ENCODE measurements around the gene ATP9A. TPM values are rescaled to one million over a fixed set of nuclear protein-coding genes. Genes with fewer than 3 reads are reported as not detected.
A peak's percentile ranks its signal among the peaks of the same experiment; 100 is the strongest.
"Not testable (repeated sequence)": the region's sequence is repeated elsewhere in the genome, so short reads cannot be mapped to it uniquely, and the experiment has no call there.

The ATP9A gene
- total RNA-seq, 6 experiments from 2014 or later = 21.4 to 34.0 (median 22.8) TPM

GRCh38 chr20:51665543-51666118, 102.6 kb downstream of the ATP9A start:
- no peak for DNase-seq
- H3K27ac Mint-ChIP-seq = no peak overlapping the region
- peaks cover 29% of the 10 kb centered on the region for H3K36me3 Mint-ChIP-seq (ENCODE audit: low read depth)
- TF ChIP-seq CTCF (IDR thresholded peaks at IDR 0.05) = no peak
- no peaks in the 10 kb centered on the region for H3K9me3 Mint-ChIP-seq
- H3K4me3 Mint-ChIP-seq = no peak overlapping the region
- peaks cover 17% of the 10 kb centered on the region for H3K4me1 Mint-ChIP-seq (ENCODE audit: low read depth)
- H3K27me3 Mint-ChIP-seq (ENCODE audit: insufficient read depth) = no peaks in the 10 kb centered on the region; the same call in 1 of the 2 replicates

GRCh38 chr20:51661609-51662178, 106.5 kb downstream of the ATP9A start:
- DNase-seq = peak; percentile 74
- peaks cover 5% of the 10 kb centered on the region; the same call in 1 of the 2 replicates for H3K36me3 Mint-ChIP-seq (ENCODE audit: low read depth)
- H3K4me1 Mint-ChIP-seq (ENCODE audit: low read depth) = peaks cover 37% of the 10 kb centered on the region
- H3K9me3 Mint-ChIP-seq = no peaks in the 10 kb centered on the region
- H3K27me3 Mint-ChIP-seq (ENCODE audit: insufficient read depth) = no peaks in the 10 kb centered on the region; the same call in 1 of the 2 replicates
- H3K4me3 Mint-ChIP-seq = peak overlapping the region; percentile 52
- peak overlapping the region; percentile 87 for H3K27ac Mint-ChIP-seq
- TF ChIP-seq CTCF (IDR thresholded peaks at IDR 0.05) = no peak

GRCh38 chr20:51660672-51661608, 107.2 kb downstream of the ATP9A start:
- Mint-ChIP-seq H3K36me3 (ENCODE audit: low read depth) (peaks cover 7% of the 10 kb centered on the region; the same call in 1 of the 2 replicates), H3K9me3 (no peaks in the 10 kb centered on the region), H3K27me3 (ENCODE audit: insufficient read depth) (no peaks in the 10 kb centered on the region; the same call in 1 of the 2 replicates), H3K4me1 (ENCODE audit: low read depth) (peaks cover 37% of the 10 kb centered on the region), H3K4me3 (peak overlapping the region; percentile 54), H3K27ac (peak overlapping the region; percentile 87)
- TF ChIP-seq CTCF (IDR thresholded peaks at IDR 0.05) = no peak
- DNase-seq = peak; percentile 94

GRCh38 chr20:51659491-51660050, 108.6 kb downstream of the ATP9A start:
- Mint-ChIP-seq H3K27ac (peak overlapping the region; percentile 40), H3K9me3 (no peaks in the 10 kb centered on the region), H3K4me3 (peak overlapping the region; percentile 6; the same call in 1 of the 2 replicates), H3K27me3 (ENCODE audit: insufficient read depth) (no peaks in the 10 kb centered on the region; the same call in 1 of the 2 replicates), H3K36me3 (ENCODE audit: low read depth) (peaks cover 10% of the 10 kb centered on the region; the same call in 1 of the 2 replicates), H3K4me1 (ENCODE audit: low read depth) (peaks cover 37% of the 10 kb centered on the region)
- no peak for TF ChIP-seq CTCF (IDR thresholded peaks at IDR 0.05)
- no peak for DNase-seq

- Mint-ChIP-seq H3K27me3 (ENCODE audit: insufficient read depth) (no peaks in the 10 kb centered on the region), H3K27ac (no peak overlapping the region), H3K9me3 (no peaks in the 10 kb centered on the region), H3K36me3 (ENCODE audit: low read depth) (peaks cover 10% of the 10 kb centered on the region; the same call in 1 of the 2 replicates), H3K4me1 (ENCODE audit: low read depth) (peaks cover 31% of the 10 kb centered on the region), H3K4me3 (no peak overlapping the region)
- DNase-seq = no peak
- TF ChIP-seq CTCF (IDR thresholded peaks at IDR 0.05) = no peak
Measured at GRCh38 chr20:51656726-51657260, 111.4 kb downstream of the ATP9A start.

GRCh38 chr20:51656089-51656488, 112.1 kb downstream of the ATP9A start:
- H3K4me1 Mint-ChIP-seq (ENCODE audit: low read depth) = peaks cover 24% of the 10 kb centered on the region
- not testable (repeated sequence) for H3K4me3 Mint-ChIP-seq; DNase-seq; H3K27ac Mint-ChIP-seq; H3K9me3 Mint-ChIP-seq; H3K27me3 Mint-ChIP-seq (ENCODE audit: insufficient read depth); H3K36me3 Mint-ChIP-seq (ENCODE audit: low read depth)

Data from HFFc6 (cell line).